Loucy (cell line): ENCODE results near the gene AIF1L.
"Not testable (repeated sequence)": the region's sequence is repeated elsewhere in the genome, so short reads cannot be mapped to it uniquely, and the experiment has no call there.

ENCODE experiments used
- EZH2phosphoT487 ChIP-seq: fragments of 200-600 bp; IDR thresholded peaks from 2 replicates; pipeline ENCODE4 v1.6.1; 2018; ENCODE audit warnings: antibody characterized with exemption, mild to moderate bottlenecking, moderate library complexity, borderline replicate concordance
- TF ChIP-seq, protein P1 (sequence below): fragments of 200-600 bp; sonication (generic); conservative IDR thresholded peaks from 2 replicates; pipeline ENCODE4 v1.5.1; 2014; ENCODE audit warnings: mild to moderate bottlenecking, antibody characterized with exemption, low read length

DNA sequence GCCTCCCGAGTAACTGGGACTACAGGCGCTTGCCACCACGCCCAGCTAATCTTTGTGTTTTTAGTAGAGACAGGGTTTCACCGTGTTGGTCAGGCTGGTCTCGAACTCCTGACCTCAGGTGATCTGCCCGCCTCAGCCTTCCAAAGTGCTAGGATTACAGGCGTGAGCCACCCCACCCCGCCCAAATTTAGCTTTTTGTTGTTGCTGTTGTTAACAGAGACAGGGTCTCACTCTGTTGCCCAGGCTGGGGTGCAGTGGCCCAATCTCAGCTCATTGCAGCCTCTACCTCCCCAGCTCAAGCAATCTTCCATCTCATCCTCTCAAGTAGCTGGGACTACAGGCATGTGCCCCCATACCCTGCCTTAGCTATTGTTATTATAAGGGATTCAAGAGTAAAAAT lies 3.5 kb downstream of the AIF1L start:
- TF ChIP-seq, protein P1, sequence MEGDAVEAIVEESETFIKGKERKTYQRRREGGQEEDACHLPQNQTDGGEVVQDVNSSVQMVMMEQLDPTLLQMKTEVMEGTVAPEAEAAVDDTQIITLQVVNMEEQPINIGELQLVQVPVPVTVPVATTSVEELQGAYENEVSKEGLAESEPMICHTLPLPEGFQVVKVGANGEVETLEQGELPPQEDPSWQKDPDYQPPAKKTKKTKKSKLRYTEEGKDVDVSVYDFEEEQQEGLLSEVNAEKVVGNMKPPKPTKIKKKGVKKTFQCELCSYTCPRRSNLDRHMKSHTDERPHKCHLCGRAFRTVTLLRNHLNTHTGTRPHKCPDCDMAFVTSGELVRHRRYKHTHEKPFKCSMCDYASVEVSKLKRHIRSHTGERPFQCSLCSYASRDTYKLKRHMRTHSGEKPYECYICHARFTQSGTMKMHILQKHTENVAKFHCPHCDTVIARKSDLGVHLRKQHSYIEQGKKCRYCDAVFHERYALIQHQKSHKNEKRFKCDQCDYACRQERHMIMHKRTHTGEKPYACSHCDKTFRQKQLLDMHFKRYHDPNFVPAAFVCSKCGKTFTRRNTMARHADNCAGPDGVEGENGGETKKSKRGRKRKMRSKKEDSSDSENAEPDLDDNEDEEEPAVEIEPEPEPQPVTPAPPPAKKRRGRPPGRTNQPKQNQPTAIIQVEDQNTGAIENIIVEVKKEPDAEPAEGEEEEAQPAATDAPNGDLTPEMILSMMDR: not testable (repeated sequence)
- not testable (repeated sequence) for TF ChIP-seq EZH2phosphoT487
